OCI-LY1 (cell line): ENCODE data around the gene FRMD4A.
"Not testable (repeated sequence)": the region's sequence is repeated elsewhere in the genome, so short reads cannot be mapped to it uniquely, and the experiment has no call there.

Source experiments
- H2AFZ ChIP-seq: fragments of 200-600 bp; sonication (generic), shearing (Covaris generic); 2 replicates; pipeline ENCODE4 v1.6.0; 2014; ENCODE audit warnings: antibody characterized with exemption, mild to moderate bottlenecking, low read length
- H3F3A ChIP-seq: fragments of 200-600 bp; sonication (generic), shearing (Covaris generic); 2 replicates; pipeline ENCODE4 v1.6.0; 2014; ENCODE audit warnings: mild to moderate bottlenecking, antibody characterized with exemption, low read length, moderate library complexity; ENCODE audit not compliant: insufficient read depth
- H3K27ac ChIP-seq: fragments of 200-600 bp; sonication (generic); 2 replicates; pipeline ENCODE4 v1.5.1; 2014; ENCODE audit warnings: low read length, mixed run types, mild to moderate bottlenecking, low read depth; ENCODE audit not compliant: poor library complexity, severe bottlenecking
- H3K27me3 ChIP-seq: fragments of 200-600 bp; sonication (generic); 2 replicates; pipeline ENCODE4 v1.6.0; 2014; ENCODE audit warnings: antibody characterized with exemption, mild to moderate bottlenecking, low read length, moderate library complexity; ENCODE audit not compliant: insufficient read depth
- H3K36me3 ChIP-seq: fragments of 200-600 bp; sonication (generic); 2 replicates; pipeline ENCODE4 v1.6.1; 2014; ENCODE audit warnings: mild to moderate bottlenecking, antibody characterized with exemption, low read length, moderate library complexity, mixed read lengths; ENCODE audit not compliant: insufficient read depth
- H3K4me1 ChIP-seq: fragments of 200-600 bp; sonication (generic); 2 replicates; pipeline ENCODE4 v1.5.1; 2014; ENCODE audit warnings: mild to moderate bottlenecking, low read length, moderate library complexity; ENCODE audit not compliant: insufficient read depth, severe bottlenecking
- H3K4me2 ChIP-seq: fragments of 200-600 bp; sonication (generic), shearing (Covaris generic); 2 replicates; pipeline ENCODE4 v1.6.1; 2014; ENCODE audit warnings: low read length
- H3K4me3 ChIP-seq: fragments of 200-600 bp; sonication (generic); 2 replicates; pipeline ENCODE4 v1.5.1; 2014; ENCODE audit warnings: low read length, low read depth, mild to moderate bottlenecking, mixed read lengths; ENCODE audit not compliant: poor library complexity, severe bottlenecking
- H3K79me2 ChIP-seq: fragments of 200-600 bp; shearing (Covaris generic); 2 replicates; pipeline ENCODE4 v1.6.1; 2016; ENCODE audit warnings: mixed run types, low read length, mixed read lengths; ENCODE audit not compliant: insufficient read depth
- H3K9ac ChIP-seq: fragments of 200-600 bp; sonication (generic), shearing (Covaris generic); 2 replicates; pipeline ENCODE4 v1.6.1; 2014; ENCODE audit warnings: mild to moderate bottlenecking, low read length, mixed read lengths
- H3K9me2 ChIP-seq: fragments of 200-600 bp; sonication (generic), shearing (Covaris generic); 2 replicates; pipeline ENCODE4 v1.6.1; 2014; ENCODE audit warnings: low read depth, mild to moderate bottlenecking, low read length, mixed read lengths
- H3K9me3 ChIP-seq: fragments of 200-600 bp; shearing (Covaris generic); 2 replicates; pipeline ENCODE4 v1.6.1; 2014; ENCODE audit warnings: low read length, mixed read lengths
- H4K20me1 ChIP-seq: fragments of 200-600 bp; sonication (generic), shearing (Covaris generic); 2 replicates; pipeline ENCODE4 v1.6.0; 2016; ENCODE audit warnings: mild to moderate bottlenecking, low read length; ENCODE audit not compliant: insufficient read depth
- CTCF ChIP-seq: fragments of 200-600 bp; sonication (generic), shearing (Covaris generic); IDR thresholded peaks from 2 replicates; pipeline ENCODE4 v1.5.1; 2017; ENCODE audit warnings: mild to moderate bottlenecking, antibody characterized with exemption, low read length, moderate library complexity, mixed read lengths
- EZH2 ChIP-seq: fragments of 200-600 bp; sonication (generic), shearing (Covaris generic); IDR thresholded peaks from 2 replicates; pipeline ENCODE4 v1.8.0; 2017; ENCODE audit warnings: borderline replicate concordance, mixed run types, mild to moderate bottlenecking, antibody characterized with exemption, low read length, moderate library complexity, mixed read lengths

FRMD4A gene

DNA sequence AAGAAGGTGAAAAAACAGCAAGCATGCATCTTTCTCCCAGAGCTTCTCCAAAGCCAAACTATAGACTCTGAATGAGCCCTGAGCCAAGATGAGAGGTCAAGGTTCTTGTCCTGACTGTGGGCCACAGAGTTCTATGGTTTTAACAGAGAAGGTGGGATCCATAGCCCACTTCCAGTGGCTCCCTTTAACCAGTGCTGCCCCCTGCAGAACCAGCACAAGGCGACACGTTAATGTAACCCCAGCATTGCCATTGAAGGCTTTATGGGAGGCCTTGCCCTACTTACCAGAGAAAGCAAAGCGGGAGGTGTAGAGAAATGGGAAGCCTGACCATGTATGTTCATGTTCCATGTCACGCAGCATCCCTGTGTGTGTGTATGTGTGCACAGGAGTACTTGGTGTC, 500.3 kb downstream of the FRMD4A start:
- Histone ChIP-seq H3K4me3 (no peak overlapping the region), H3K27me3 (no peaks in the 10 kb centered on the region), H3K79me2 (no peaks in the 10 kb centered on the region), H3F3A (no peaks in the 10 kb centered on the region), H3K27ac (no peak overlapping the region), H3K9me3 (no peaks in the 10 kb centered on the region), H3K36me3 (no peaks in the 10 kb centered on the region; the same call in 1 of the 2 replicates), H3K4me2 (no peak overlapping the region), H3K9ac (no peak overlapping the region), H2AFZ (no peak overlapping the region), H3K9me2 (no peaks in the 10 kb centered on the region), H3K4me1 (peaks cover 16% of the 10 kb centered on the region), H4K20me1 (no peaks in the 10 kb centered on the region)
- TF ChIP-seq CTCF (peak; percentile 17; the same call in 1 of the 2 replicates), EZH2 (no peak)

DNA sequence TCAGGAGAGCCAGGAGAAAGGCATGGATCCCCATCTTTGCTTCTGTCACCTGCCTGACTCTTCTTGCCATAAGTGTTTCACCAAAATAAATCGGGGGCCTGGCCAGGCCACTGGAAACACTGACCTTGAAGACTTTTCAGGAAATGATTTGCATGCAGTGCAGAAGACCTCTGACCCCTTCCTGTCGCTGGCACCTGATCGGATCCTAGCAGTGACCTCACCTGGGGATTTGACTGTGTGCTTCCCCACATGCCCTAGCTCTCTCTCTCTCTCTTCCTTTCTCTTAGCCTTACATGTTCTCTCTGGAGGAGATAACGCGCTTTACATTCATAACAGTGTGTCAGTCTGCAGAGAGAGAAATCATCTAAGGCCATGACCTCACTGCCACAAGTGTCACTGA, 500.9 kb downstream of the FRMD4A start:
- Histone ChIP-seq H3K27me3 (no peaks in the 10 kb centered on the region), H3F3A (no peaks in the 10 kb centered on the region), H3K4me2 (no peak overlapping the region), H3K9ac (no peak overlapping the region), H3K9me2 (no peaks in the 10 kb centered on the region), H3K9me3 (no peaks in the 10 kb centered on the region), H3K4me1 (peaks cover 16% of the 10 kb centered on the region), H3K27ac (no peak overlapping the region), H2AFZ (no peak overlapping the region), H3K79me2 (no peaks in the 10 kb centered on the region), H3K4me3 (no peak overlapping the region), H3K36me3 (no peaks in the 10 kb centered on the region; the same call in 1 of the 2 replicates), H4K20me1 (no peaks in the 10 kb centered on the region)
- TF ChIP-seq CTCF, result no peak
- no peak for TF ChIP-seq EZH2

DNA sequence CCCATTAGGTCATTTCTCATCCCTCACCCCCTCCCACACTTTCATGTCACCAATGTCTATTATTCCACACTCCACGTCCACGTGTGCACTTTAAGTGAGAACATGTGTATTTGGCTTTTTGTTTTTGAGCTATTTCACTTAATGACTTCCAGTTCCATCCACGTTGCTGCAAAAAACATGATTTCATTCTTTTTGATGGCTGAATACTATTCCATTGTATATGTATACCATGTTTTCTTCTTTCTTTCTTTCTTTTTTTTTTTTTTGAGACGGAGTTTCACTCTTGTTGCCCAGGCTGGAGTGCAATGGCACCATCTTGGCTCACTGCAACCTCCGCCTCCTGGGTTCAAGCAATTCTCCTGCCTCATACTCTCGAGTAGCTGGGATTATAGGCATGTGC, 502.4 kb downstream of the FRMD4A start:
- H3K79me2 ChIP-seq, H3K9ac ChIP-seq, H3K36me3 ChIP-seq, H3K27ac ChIP-seq, H3F3A ChIP-seq, H3K4me2 ChIP-seq, H4K20me1 ChIP-seq, H3K9me3 ChIP-seq, H3K27me3 ChIP-seq, H3K4me3 ChIP-seq, H3K9me2 ChIP-seq, H2AFZ ChIP-seq: not testable (repeated sequence)
- peaks cover 16% of the 10 kb centered on the region for H3K4me1 ChIP-seq

GRCh38 chr10:13827076-13827797, 503.5 kb downstream of the FRMD4A start:
- Histone ChIP-seq H3K4me2 (no peak overlapping the region), H3K9me3 (no peaks in the 10 kb centered on the region), H3K9ac (no peak overlapping the region), H3K4me1 (peaks cover 16% of the 10 kb centered on the region), H3K79me2 (no peaks in the 10 kb centered on the region), H3K27me3 (no peaks in the 10 kb centered on the region), H3K36me3 (no peaks in the 10 kb centered on the region), H4K20me1 (no peaks in the 10 kb centered on the region), H3K9me2 (no peaks in the 10 kb centered on the region), H2AFZ (no peak overlapping the region), H3K27ac (no peak overlapping the region), H3K4me3 (no peak overlapping the region), H3F3A (no peaks in the 10 kb centered on the region)
- no peak for TF ChIP-seq EZH2
- no peak for TF ChIP-seq CTCF
